ENCODE measurements around the gene COMT. TPM values are rescaled to one million over a fixed set of nuclear protein-coding genes. Genes with fewer than 3 reads are reported as not detected.

Gene COMT
- total and polyA plus RNA-seq, 9 of the 15 experiments (the other 6 are each of a cell fraction or from before 2014, with no cell fraction given), result 12.5 to 351 (median 155) TPM

GRCh38 chr22:19997561-19998231, 56.1 kb downstream of the COMT start (continued):
- peak; percentile 53; the same call in 1 of the 2 replicates for TF ChIP-seq HMGXB4 (CRISPR knock-in tag; IDR thresholded peaks at IDR 0.05)
- no peak for TF ChIP-seq DLX4 (CRISPR knock-in tag; IDR thresholded peaks at IDR 0.05)
- no peak for TF ChIP-seq TBP (optimal IDR thresholded peaks at IDR 0.05; ENCODE audit: low read depth, low read length)
- no peak for TF ChIP-seq SMAD4 (CRISPR knock-in tag; conservative IDR thresholded peaks at IDR 0.05)
- no peak for TF ChIP-seq ZNF318 (IDR thresholded peaks at IDR 0.05; ENCODE audit: borderline replicate concordance in 1 of 2, low read depth in 1 of 2)
- no peak for TF ChIP-seq TBL1XR1 (IDR thresholded peaks at IDR 0.05; ENCODE audit: low read length in 2 of 2)
- no peak for TF ChIP-seq STAT5B (CRISPR knock-in tag; IDR thresholded peaks at IDR 0.05)
- TF ChIP-seq SIN3A (IDR thresholded peaks at IDR 0.05; ENCODE audit: borderline replicate concordance in 2 of 2, control insufficient read depth in 1 of 2, low read depth in 2 of 2, low read length in 2 of 2), result no peak
- TF ChIP-seq JUNB (CRISPR knock-in tag; conservative IDR thresholded peaks at IDR 0.05), result no peak
- no peak for TF ChIP-seq HDAC6 (IDR thresholded peaks at IDR 0.05; ENCODE audit: low read depth, low read length)
- no peak for TF ChIP-seq ZNF197 (CRISPR knock-in tag; IDR thresholded peaks at IDR 0.05; ENCODE audit: low read depth)
- peak; percentile 56 for TF ChIP-seq EGR1 (conservative IDR thresholded peaks at IDR 0.05)
- no peak for TF ChIP-seq MAFF (IDR thresholded peaks at IDR 0.05; ENCODE audit: low read length)
- TF ChIP-seq SETDB1 (IDR thresholded peaks at IDR 0.05; ENCODE audit: low read length), result peak; percentile 46
- TF ChIP-seq XRCC5 (IDR thresholded peaks at IDR 0.05; ENCODE audit: low read depth, low read length), result no peak
- TF ChIP-seq TCF7L2 (IDR thresholded peaks at IDR 0.05; ENCODE audit: low read depth, low read length), result no peak
- no peak for TF ChIP-seq TGIF2 (CRISPR knock-in tag; IDR thresholded peaks at IDR 0.05)
- TF ChIP-seq FIP1L1 (IDR thresholded peaks at IDR 0.05; ENCODE audit: low read depth, low read length, poor library complexity, severe bottlenecking), result peak; percentile 29
